Psoas muscle (tissue), 8 donors: Measurements from ENCODE around the gene CHRNB1. TPM values are rescaled to one million over a fixed set of nuclear protein-coding genes. Genes with fewer than 3 reads are reported as not detected.

Experiments used
- ATAC-seq, 4 donors: fragments of 200-7000 bp; cut with Tn5 transposase; one replicate each; pipeline ENCODE4 v1.9.1; 2020; ENCODE audit warnings: moderate library complexity in 3 of 4, mild to moderate bottlenecking in 2 of 4
- DNase-seq, 2 donors: peaks; one replicate each; pipeline ENCODE4 v3.0.0-alpha.2; 2020
- H3K27ac ChIP-seq: fragments of 200-600 bp; one replicate; pipeline ENCODE4 v1.8.0; 2022
- H3K27me3 ChIP-seq, 3 donors: fragments of 200-600 bp in 1 of 3; one replicate each; pipeline versions ENCODE4 v1.6.1 to v1.8.0; 2013 to 2022; ENCODE audit warnings: low read length in 2 of 3, mild to moderate bottlenecking in 2 of 3, moderate library complexity in 1 of 3; ENCODE audit not compliant: insufficient read depth in 3 of 3
- H3K36me3 ChIP-seq, 2 donors: fragments of 200-600 bp in 1 of 2; one replicate each; pipeline versions ENCODE4 v1.6.1 to v1.8.0; 2013 to 2022; ENCODE audit warnings: low read depth in 1 of 2, mild to moderate bottlenecking in 1 of 2, moderate library complexity in 1 of 2; ENCODE audit not compliant: insufficient read depth in 1 of 2
- H3K4me1 ChIP-seq: fragments of 200-600 bp; one replicate; pipeline ENCODE4 v1.8.0; 2022
- H3K4me3 ChIP-seq: fragments of 200-600 bp; one replicate; pipeline ENCODE4 v1.8.0; 2022; ENCODE audit warnings: mild to moderate bottlenecking
- H3K9me3 ChIP-seq: fragments of 200-600 bp; one replicate; pipeline ENCODE4 v1.8.0; 2022
- WGBS, 3 donors: extraction: QIAGEN DNeasy Blood & Tissue Kit; methylation state at CpG; one replicate each; pipeline versions ENCODE4 v1.1.6 to v1.1.7; 2013; 5-methylcytosine and 5-hydroxymethylcytosine counted together
- intact Hi-C, 2 donors: fragments of 100-400 bp; cut with DNase I; formaldehyde crosslinking; loops; one replicate each; pipeline versions ENCODE4 v1.11.0 to v1.14.2; 2022
- polyA plus RNA-seq, 3 donors: library from polyadenylated mRNA; stranded (reverse); fragments of 200-250 nt; gene quantifications; one replicate each; pipeline ENCODE4 v1.2.3, GENCODE V29; 2013
- total RNA-seq, 4 donors: library from RNA; stranded (reverse); fragmentation: NEBNext Ultra II Directional in 2 of 4; extraction: Animal tissue kit (Norgen Biotek cat#: 25700) in 2 of 4; gene quantifications; one replicate each; pipeline versions ENCODE4 v1.2.1 to v1.2.4, GENCODE V29; 2021 to 2023
- TF ChIP-seq, protein P1 (sequence below): fragments of 200-600 bp; IDR thresholded peaks from one replicate; pipeline ENCODE4 v1.8.0; 2022; ENCODE audit warnings: antibody characterized with exemption
- donor health status: healthy with polysubstance abuse.
- donor health status: DM: no; HTN: no; CAD: no; lungs with moderate emphysema.
- donor health status: Bipolar disorder and iron deficiency.
- donor health status: healthy.
- donor health status: DM: yes; HTN: yes; CAD: no.
- donor health status: DM: no; HTN: no; CAD: no.
- donor health status: DM: no; HTN: no; CAD: no.
- donor health status: DM: yes; HTN: yes; CAD: no.

CHRNB1 gene
- total and polyA plus RNA-seq, 7 donors: 73.0 to 190 (median 118) TPM

DNA sequence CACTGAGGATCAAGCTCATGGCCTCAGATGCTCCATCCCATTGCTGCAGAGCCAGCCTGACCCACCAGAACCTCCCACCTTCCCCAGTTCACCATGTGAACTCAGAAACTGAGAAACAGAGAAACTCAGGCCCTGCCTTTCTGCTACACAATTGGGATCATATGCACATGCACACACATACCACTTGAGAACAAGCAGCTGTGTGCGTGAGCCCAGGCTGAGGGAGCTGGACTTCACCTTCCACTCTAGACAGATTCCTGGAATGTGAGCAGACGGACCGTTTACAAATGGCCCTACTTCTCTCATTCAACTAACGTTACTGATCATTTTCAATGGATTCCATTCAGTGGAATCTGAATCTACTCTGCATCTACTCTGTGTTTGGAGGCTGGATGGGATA lies 21.2 kb upstream of the CHRNB1 start:
- no peak for DNase-seq
- 61 to 66% (median 63%) methylated on average over 4 of the region's 4 CpGs for WGBS, 3 donors
- Histone ChIP-seq H3K9me3 (no peaks in the 10 kb centered on the region), H3K4me1 (no peaks in the 10 kb centered on the region), H3K27me3 (no peaks in the 10 kb centered on the region), H3K36me3 (no peaks in the 10 kb centered on the region), H3K27ac (no peak overlapping the region), H3K4me3 (no peak overlapping the region)
- intact Hi-C loops: no loop called here
- ATAC-seq: no peak
- TF ChIP-seq, protein P1, sequence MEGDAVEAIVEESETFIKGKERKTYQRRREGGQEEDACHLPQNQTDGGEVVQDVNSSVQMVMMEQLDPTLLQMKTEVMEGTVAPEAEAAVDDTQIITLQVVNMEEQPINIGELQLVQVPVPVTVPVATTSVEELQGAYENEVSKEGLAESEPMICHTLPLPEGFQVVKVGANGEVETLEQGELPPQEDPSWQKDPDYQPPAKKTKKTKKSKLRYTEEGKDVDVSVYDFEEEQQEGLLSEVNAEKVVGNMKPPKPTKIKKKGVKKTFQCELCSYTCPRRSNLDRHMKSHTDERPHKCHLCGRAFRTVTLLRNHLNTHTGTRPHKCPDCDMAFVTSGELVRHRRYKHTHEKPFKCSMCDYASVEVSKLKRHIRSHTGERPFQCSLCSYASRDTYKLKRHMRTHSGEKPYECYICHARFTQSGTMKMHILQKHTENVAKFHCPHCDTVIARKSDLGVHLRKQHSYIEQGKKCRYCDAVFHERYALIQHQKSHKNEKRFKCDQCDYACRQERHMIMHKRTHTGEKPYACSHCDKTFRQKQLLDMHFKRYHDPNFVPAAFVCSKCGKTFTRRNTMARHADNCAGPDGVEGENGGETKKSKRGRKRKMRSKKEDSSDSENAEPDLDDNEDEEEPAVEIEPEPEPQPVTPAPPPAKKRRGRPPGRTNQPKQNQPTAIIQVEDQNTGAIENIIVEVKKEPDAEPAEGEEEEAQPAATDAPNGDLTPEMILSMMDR: no peak

- no peak for DNase-seq
- TF ChIP-seq, protein P1: no peak
- WGBS, 3 donors: 75 to 87% (median 80%) methylated on average over 6 to 7 of the region's 7 CpGs
These were observed 19.5 kb upstream of the CHRNB1 start, which contains the start of gene SPEM2 for GRCh38 chr17:7425316-7425715. Gene SPEM2, plus strand, starts transcription at chr17:7425616. Its CDS starts 73 bp downstream, at chr17:7425689.

DNA sequence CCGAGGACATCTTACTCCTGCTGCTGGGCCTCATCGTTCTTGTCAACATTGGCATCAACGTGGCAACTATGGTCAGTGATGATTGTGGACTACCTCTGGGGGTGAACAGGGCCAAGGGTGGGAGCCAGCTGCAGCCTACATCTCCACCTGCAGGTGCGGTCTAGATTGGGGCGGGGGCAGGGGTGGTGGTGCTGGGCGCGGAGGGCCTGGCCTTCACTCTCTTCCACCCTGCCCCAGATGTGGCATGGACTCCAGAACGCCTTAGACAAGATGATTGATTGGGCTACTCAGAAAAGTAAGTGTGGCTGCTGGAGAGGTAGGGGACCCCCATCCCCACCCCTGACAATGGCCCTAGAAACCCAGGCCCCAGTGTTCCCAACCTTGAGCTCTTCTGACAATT lies 19.1 kb upstream of the CHRNB1 start:
- intact Hi-C loops: no loop called here
- WGBS, 3 donors: 84 to 91% (median 88%) methylated on average over 8 of the region's 8 CpGs
- no peaks in the 10 kb centered on the region for H3K27me3 ChIP-seq
- DNase-seq (no peak), ATAC-seq (no peak)
- no peak overlapping the region for H3K4me3 ChIP-seq
- no peaks in the 10 kb centered on the region for H3K36me3 ChIP-seq
- H3K9me3 ChIP-seq: no peaks in the 10 kb centered on the region
- H3K27ac ChIP-seq: no peak overlapping the region
- no peaks in the 10 kb centered on the region for H3K4me1 ChIP-seq
- TF ChIP-seq, protein P1: no peak

More at GRCh38 chr17:7425316-7425715, 19.5 kb upstream of the CHRNB1 start, which contains the start of gene SPEM2:
- intact Hi-C loops: no loop called here
- H3K9me3 ChIP-seq: no peaks in the 10 kb centered on the region
- H3K27ac ChIP-seq: no peak within 1 kb of the TSS
- H3K4me3 ChIP-seq: no peak within 1 kb of the TSS
- no peaks in the 10 kb centered on the region for H3K4me1 ChIP-seq
- no peaks in the 10 kb centered on the region for H3K27me3 ChIP-seq
- H3K36me3 ChIP-seq: no peaks in the 10 kb centered on the region
- no peak for ATAC-seq

DNA sequence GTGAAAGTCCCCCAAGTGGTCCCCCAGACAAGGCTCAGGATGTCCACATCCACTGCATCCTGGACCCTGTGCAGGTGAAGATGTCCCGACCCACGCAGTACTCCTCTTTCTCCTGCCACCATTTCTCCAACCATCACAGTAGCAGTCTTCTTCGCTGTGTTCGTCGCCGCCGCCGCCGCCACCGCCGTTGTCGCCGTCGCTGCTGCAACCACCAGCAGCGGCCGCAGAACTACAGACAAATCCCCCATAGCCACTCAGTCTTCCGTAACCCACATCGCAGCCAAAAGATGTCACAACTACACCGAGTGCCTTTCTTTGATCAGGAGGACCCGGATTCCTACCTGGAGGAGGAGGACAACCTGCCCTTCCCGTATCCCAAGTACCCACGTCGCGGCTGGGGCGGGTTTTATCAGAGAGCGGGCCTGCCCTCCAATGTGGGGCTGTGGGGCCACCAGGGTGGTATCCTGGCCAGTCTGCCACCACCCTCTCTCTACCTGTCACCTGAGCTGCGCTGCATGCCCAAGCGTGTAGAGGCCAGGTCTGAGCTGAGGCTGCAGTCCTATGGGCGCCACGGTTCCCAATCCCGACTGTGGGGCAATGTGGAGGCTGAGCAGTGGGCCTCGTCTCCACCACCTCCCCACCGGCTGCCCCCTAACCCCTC lies 18.5 kb upstream of the CHRNB1 start:
- DNase-seq (no peak), ATAC-seq (no peak)
- intact Hi-C loops: no loop called here
- Histone ChIP-seq H3K9me3 (no peaks in the 10 kb centered on the region), H3K27ac (no peak overlapping the region), H3K4me3 (no peak overlapping the region), H3K4me1 (no peaks in the 10 kb centered on the region), H3K36me3 (no peaks in the 10 kb centered on the region), H3K27me3 (no peaks in the 10 kb centered on the region)
- 92 to 94% (median 93%) methylated on average over 33 of the region's 33 CpGs for WGBS, 3 donors
- TF ChIP-seq, protein P1: no peak
